Activated CD4-positive, alpha-beta T cell treated with anti-CD3 and anti-CD28 coated beads, Interleukin-2, amount 50 U/mL, for 48 hours (primary cell): Measurements from ENCODE around the gene DOK3.
A peak's percentile ranks its signal among the peaks of the same experiment; 100 is the strongest.

Experiments used
- DNase-seq, 2 experiments: peaks; one replicate each; pipeline ENCODE4 v3.0.0-alpha.2; 2020

Gene DOK3

GRCh38 chr5:177509381-177509951, at the start of gene DOK3:
Gene DOK3, minus strand, starts transcription at chr5:177509826. Its CDS starts 286 bp downstream, at chr5:177509540.
- DNase-seq, result no peak

- no peak for DNase-seq
These were observed 48.2 kb upstream of the DOK3 start for GRCh38 chr5:177557796-177558195.

GRCh38 chr5:177557041-177557647, 47.5 kb upstream of the DOK3 start:
- DNase-seq, result no peak

GRCh38 chr5:177555665-177556064, 46.0 kb upstream of the DOK3 start:
- no peak for DNase-seq

GRCh38 chr5:177555228-177555627, 45.6 kb upstream of the DOK3 start:
- no peak for DNase-seq

GRCh38 chr5:177554474-177555111, 45.0 kb upstream of the DOK3 start, which contains the start of gene FAM193B:
Gene FAM193B, minus strand, starts transcription at chr5:177554563. Its CDS starts 105 bp downstream, at chr5:177554458.
- peak; percentile 97 to 98 for DNase-seq

- peak; percentile 52 to 60 for DNase-seq
These were observed 44.2 kb upstream of the DOK3 start for GRCh38 chr5:177553671-177554429.

- no peak for DNase-seq
These were observed 43.3 kb upstream of the DOK3 start for GRCh38 chr5:177552839-177553455.

- no peak for DNase-seq
These were observed 40.5 kb upstream of the DOK3 start for GRCh38 chr5:177550122-177550521.

- no peak for DNase-seq
These were observed 38.9 kb upstream of the DOK3 start for GRCh38 chr5:177548495-177548894.

- DNase-seq, result no peak
These were observed 38.1 kb upstream of the DOK3 start for GRCh38 chr5:177547736-177548135.

- no peak for DNase-seq
These were observed 36.7 kb upstream of the DOK3 start for GRCh38 chr5:177546258-177546741.

GRCh38 chr5:177545487-177546257, 36.0 kb upstream of the DOK3 start:
- DNase-seq, result no peak

GRCh38 chr5:177542816-177543465, 33.3 kb upstream of the DOK3 start:
- DNase-seq, result no peak

GRCh38 chr5:177540438-177540837, 30.8 kb upstream of the DOK3 start:
- no peak for DNase-seq

- DNase-seq, result no peak
These were observed 29.8 kb upstream of the DOK3 start for GRCh38 chr5:177539411-177539810.

GRCh38 chr5:177538876-177539275, 29.2 kb upstream of the DOK3 start:
- DNase-seq, result no peak

- no peak for DNase-seq
These were observed 28.0 kb upstream of the DOK3 start for GRCh38 chr5:177537389-177538361.

- DNase-seq, result no peak
These were observed 26.8 kb upstream of the DOK3 start for GRCh38 chr5:177536386-177536785.

- DNase-seq, result no peak
These were observed 25.5 kb upstream of the DOK3 start for GRCh38 chr5:177535125-177535524.
